Measurements from ENCODE around the gene ARL10.

DNA sequence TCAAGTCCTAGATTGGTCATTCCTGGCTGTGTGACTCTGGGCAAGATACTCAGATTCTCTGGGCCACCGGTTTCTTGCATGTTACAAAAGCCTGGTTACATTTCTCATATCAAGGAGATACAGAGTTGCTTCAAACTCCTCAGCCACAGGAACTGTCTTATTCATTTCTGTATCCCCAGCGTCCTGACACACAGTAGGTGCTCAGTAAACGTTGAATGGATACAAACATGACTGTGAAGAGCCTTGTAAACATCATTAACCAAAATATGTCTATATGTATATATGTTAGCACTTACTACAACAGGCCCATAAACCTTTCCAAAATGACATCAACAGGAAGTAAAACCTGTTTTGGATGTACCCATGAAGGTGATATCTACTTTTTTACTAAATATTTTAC is 49.4 kb downstream of the ARL10 start:
- TF ChIP-seq, protein P1, sequence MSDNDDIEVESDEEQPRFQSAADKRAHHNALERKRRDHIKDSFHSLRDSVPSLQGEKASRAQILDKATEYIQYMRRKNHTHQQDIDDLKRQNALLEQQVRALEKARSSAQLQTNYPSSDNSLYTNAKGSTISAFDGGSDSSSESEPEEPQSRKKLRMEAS (IDR thresholded peaks at IDR 0.05): no peak
- TF ChIP-seq, protein P2, sequence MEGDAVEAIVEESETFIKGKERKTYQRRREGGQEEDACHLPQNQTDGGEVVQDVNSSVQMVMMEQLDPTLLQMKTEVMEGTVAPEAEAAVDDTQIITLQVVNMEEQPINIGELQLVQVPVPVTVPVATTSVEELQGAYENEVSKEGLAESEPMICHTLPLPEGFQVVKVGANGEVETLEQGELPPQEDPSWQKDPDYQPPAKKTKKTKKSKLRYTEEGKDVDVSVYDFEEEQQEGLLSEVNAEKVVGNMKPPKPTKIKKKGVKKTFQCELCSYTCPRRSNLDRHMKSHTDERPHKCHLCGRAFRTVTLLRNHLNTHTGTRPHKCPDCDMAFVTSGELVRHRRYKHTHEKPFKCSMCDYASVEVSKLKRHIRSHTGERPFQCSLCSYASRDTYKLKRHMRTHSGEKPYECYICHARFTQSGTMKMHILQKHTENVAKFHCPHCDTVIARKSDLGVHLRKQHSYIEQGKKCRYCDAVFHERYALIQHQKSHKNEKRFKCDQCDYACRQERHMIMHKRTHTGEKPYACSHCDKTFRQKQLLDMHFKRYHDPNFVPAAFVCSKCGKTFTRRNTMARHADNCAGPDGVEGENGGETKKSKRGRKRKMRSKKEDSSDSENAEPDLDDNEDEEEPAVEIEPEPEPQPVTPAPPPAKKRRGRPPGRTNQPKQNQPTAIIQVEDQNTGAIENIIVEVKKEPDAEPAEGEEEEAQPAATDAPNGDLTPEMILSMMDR (IDR thresholded peaks at IDR 0.05; ENCODE audit: low read depth, low read length, missing input control): no peak
- TF ChIP-seq, protein P3, sequence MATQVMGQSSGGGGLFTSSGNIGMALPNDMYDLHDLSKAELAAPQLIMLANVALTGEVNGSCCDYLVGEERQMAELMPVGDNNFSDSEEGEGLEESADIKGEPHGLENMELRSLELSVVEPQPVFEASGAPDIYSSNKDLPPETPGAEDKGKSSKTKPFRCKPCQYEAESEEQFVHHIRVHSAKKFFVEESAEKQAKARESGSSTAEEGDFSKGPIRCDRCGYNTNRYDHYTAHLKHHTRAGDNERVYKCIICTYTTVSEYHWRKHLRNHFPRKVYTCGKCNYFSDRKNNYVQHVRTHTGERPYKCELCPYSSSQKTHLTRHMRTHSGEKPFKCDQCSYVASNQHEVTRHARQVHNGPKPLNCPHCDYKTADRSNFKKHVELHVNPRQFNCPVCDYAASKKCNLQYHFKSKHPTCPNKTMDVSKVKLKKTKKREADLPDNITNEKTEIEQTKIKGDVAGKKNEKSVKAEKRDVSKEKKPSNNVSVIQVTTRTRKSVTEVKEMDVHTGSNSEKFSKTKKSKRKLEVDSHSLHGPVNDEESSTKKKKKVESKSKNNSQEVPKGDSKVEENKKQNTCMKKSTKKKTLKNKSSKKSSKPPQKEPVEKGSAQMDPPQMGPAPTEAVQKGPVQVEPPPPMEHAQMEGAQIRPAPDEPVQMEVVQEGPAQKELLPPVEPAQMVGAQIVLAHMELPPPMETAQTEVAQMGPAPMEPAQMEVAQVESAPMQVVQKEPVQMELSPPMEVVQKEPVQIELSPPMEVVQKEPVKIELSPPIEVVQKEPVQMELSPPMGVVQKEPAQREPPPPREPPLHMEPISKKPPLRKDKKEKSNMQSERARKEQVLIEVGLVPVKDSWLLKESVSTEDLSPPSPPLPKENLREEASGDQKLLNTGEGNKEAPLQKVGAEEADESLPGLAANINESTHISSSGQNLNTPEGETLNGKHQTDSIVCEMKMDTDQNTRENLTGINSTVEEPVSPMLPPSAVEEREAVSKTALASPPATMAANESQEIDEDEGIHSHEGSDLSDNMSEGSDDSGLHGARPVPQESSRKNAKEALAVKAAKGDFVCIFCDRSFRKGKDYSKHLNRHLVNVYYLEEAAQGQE (IDR thresholded peaks at IDR 0.05): no peak
- TF ChIP-seq TAF1 (conservative IDR thresholded peaks at IDR 0.05): no peak
- no peak for TF ChIP-seq SP1 (IDR thresholded peaks at IDR 0.05)
- TF ChIP-seq, protein P4, sequence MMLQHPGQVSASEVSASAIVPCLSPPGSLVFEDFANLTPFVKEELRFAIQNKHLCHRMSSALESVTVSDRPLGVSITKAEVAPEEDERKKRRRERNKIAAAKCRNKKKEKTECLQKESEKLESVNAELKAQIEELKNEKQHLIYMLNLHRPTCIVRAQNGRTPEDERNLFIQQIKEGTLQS (IDR thresholded peaks at IDR 0.05): no peak
- no peak for TF ChIP-seq RAD21 (IDR thresholded peaks at IDR 0.05)
- TF ChIP-seq YY1 (IDR thresholded peaks at IDR 0.05): no peak
- TF ChIP-seq, protein P5, sequence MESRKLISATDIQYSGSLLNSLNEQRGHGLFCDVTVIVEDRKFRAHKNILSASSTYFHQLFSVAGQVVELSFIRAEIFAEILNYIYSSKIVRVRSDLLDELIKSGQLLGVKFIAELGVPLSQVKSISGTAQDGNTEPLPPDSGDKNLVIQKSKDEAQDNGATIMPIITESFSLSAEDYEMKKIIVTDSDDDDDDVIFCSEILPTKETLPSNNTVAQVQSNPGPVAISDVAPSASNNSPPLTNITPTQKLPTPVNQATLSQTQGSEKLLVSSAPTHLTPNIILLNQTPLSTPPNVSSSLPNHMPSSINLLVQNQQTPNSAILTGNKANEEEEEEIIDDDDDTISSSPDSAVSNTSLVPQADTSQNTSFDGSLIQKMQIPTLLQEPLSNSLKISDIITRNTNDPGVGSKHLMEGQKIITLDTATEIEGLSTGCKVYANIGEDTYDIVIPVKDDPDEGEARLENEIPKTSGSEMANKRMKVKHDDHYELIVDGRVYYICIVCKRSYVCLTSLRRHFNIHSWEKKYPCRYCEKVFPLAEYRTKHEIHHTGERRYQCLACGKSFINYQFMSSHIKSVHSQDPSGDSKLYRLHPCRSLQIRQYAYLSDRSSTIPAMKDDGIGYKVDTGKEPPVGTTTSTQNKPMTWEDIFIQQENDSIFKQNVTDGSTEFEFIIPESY (IDR thresholded peaks at IDR 0.05): no peak
- TF ChIP-seq GABPA (IDR thresholded peaks at IDR 0.05 in 1 of 2, conservative IDR thresholded peaks at IDR 0.05 in 1 of 2): no peak
- TF ChIP-seq JUND (IDR thresholded peaks at IDR 0.05): no peak
